GM19023 (cell line): Measurements from ENCODE around the gene TNNT3.
"Not testable (repeated sequence)": the region's sequence is repeated elsewhere in the genome, so short reads cannot be mapped to it uniquely, and the experiment has no call there.

ENCODE experiments used
- ATAC-seq: cut with Tn5 transposase; IDR thresholded peaks from one replicate; pipeline ENCODE4 v1.9.1; 2021; ENCODE audit warnings: mild to moderate bottlenecking, moderate library complexity; ENCODE audit not compliant: unreplicated experiment

TNNT3 gene

GRCh38 chr11:1932681-1933080 lies 13.2 kb downstream of the TNNT3 start:
- no peak for ATAC-seq

GRCh38 chr11:1933416-1934334 lies 14.2 kb downstream of the TNNT3 start:
- ATAC-seq = no peak

GRCh38 chr11:1934335-1935155 lies 15.0 kb downstream of the TNNT3 start:
- ATAC-seq = no peak

- ATAC-seq = no peak
Observed at GRCh38 chr11:1935156-1936071, 15.9 kb downstream of the TNNT3 start.

- ATAC-seq = no peak
Observed at GRCh38 chr11:1936072-1936780, 16.7 kb downstream of the TNNT3 start.

GRCh38 chr11:1936781-1937615 lies 17.5 kb downstream of the TNNT3 start:
- ATAC-seq = no peak

GRCh38 chr11:1937616-1938342 lies 18.3 kb downstream of the TNNT3 start:
- ATAC-seq = no peak

GRCh38 chr11:1938343-1939005 lies 19.0 kb downstream of the TNNT3 start:
- no peak for ATAC-seq

GRCh38 chr11:1939006-1939625 lies 19.6 kb downstream of the TNNT3 start:
- ATAC-seq = no peak

GRCh38 chr11:1939788-1940187 lies 20.3 kb downstream of the TNNT3 start:
- ATAC-seq = not testable (repeated sequence)

GRCh38 chr11:1942558-1943260 lies 23.2 kb downstream of the TNNT3 start:
- ATAC-seq = no peak

- no peak for ATAC-seq
Observed at GRCh38 chr11:1943576-1943975, 24.1 kb downstream of the TNNT3 start.

- no peak for ATAC-seq
Observed at GRCh38 chr11:1943977-1944376, 24.5 kb downstream of the TNNT3 start.

- peak; percentile 52 for ATAC-seq
Observed at GRCh38 chr11:1946812-1947484, 27.4 kb downstream of the TNNT3 start, which contains the start of gene MRPL23. TSS of gene MRPL23 (plus strand) at chr11:1947332. CDS start at chr11:1947363, 31 bp downstream.

GRCh38 chr11:1947592-1948237 lies 28.2 kb downstream of the TNNT3 start:
- ATAC-seq = peak; percentile 7

GRCh38 chr11:1948389-1948788 lies 28.9 kb downstream of the TNNT3 start:
- no peak for ATAC-seq
